ENCODE measurements around the gene TENT5C.

The TENT5C gene

DNA sequence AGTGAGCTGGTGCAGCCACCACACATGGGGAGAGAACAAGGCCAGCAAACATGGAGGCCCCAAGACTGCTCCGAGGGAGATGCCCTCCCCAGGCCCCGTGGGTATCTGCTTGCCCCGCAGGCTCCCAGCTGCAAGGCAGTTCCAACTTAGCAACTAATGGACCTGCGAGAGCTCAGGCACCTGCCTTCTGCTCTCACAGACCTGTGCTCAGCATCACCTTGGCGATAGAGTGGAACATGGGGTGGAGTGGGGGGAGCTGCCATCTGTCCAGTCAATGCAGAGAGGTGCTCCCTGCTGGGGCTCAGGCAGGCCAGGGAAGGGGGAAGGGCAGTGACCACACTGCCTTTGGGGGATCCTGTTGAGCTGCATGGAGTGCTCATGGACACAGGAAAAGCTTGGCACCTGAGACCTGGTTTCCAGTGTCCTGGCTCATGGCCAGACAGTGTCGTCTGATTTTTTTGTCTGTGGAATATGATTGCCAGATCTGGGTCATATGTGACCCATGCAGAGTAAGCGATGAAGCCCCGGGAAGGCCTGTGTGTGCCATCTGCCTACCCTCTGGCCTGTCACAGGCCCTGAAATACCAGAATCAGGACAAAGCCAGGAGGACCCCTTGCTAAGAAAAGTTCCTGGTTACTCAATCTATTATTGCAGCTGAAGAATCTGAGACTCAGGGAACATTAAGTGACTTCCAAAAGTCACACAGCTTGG lies 39.9 kb upstream of the TENT5C start:
- TF ChIP-seq EZH2phosphoT487 (IDR thresholded peaks at IDR 0.05; ENCODE audit: borderline replicate concordance) (no peak), CTCF (conservative IDR thresholded peaks at IDR 0.05; ENCODE audit: low read length) (no peak)
- H3K4me2 ChIP-seq (ENCODE audit: low read depth, low read length, poor library complexity, severe bottlenecking): no peak overlapping the region
- no peak overlapping the region for H3K4me3 ChIP-seq (ENCODE audit: low read length, poor library complexity, severe bottlenecking)
- no peaks in the 10 kb centered on the region for H3K9me2 ChIP-seq (replicated peaks; ENCODE audit: low read depth, low read length)
- no peaks in the 10 kb centered on the region for H3F3A ChIP-seq (ENCODE audit: low read depth)
- H2AFZ ChIP-seq (ENCODE audit: low read length): no peak overlapping the region
- no peaks in the 10 kb centered on the region for H4K20me1 ChIP-seq (ENCODE audit: insufficient read depth, low read length, poor library complexity, severe bottlenecking)
- no peaks in the 10 kb centered on the region for H3K36me3 ChIP-seq (ENCODE audit: insufficient read depth, low read length)
- H3K9ac ChIP-seq (ENCODE audit: low read depth, low read length, poor library complexity, severe bottlenecking): no peak overlapping the region
- H3K79me2 ChIP-seq (ENCODE audit: insufficient read depth, low read length): no peaks in the 10 kb centered on the region
- no peaks in the 10 kb centered on the region for H3K27me3 ChIP-seq (ENCODE audit: insufficient read depth, low read length, poor library complexity, severe bottlenecking)
- no peaks in the 10 kb centered on the region for H3K9me3 ChIP-seq (ENCODE audit: insufficient read depth, low read depth, low read length)
- H3K4me1 ChIP-seq (ENCODE audit: insufficient read depth, low read length, poor library complexity, severe bottlenecking): peaks cover 3% of the 10 kb centered on the region

DNA sequence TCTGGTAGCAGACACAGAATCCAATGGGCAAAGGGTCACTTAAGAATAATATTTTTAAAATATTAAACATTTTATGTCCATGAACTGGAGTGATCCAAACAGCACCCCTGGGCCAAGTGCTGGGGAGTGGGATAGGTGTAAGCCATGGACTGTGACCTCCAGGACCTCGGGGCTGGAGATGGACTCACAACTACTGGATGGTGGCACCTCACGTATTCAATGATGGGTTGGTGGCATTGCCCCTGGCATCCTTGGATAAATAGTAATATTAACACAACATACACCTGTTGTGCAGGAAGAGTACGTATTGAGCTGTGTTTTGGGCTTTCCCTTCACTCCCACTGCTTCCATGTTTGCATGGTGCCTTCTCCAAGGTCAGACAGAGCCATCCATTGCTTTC lies 39.3 kb upstream of the TENT5C start:
- no peaks in the 10 kb centered on the region for H3K27me3 ChIP-seq (ENCODE audit: insufficient read depth, low read length, poor library complexity, severe bottlenecking)
- H3K36me3 ChIP-seq (ENCODE audit: insufficient read depth, low read length): no peaks in the 10 kb centered on the region
- H3K9ac ChIP-seq (ENCODE audit: low read depth, low read length, poor library complexity, severe bottlenecking): no peak overlapping the region
- TF ChIP-seq CTCF (conservative IDR thresholded peaks at IDR 0.05; ENCODE audit: low read length) (no peak), EZH2phosphoT487 (IDR thresholded peaks at IDR 0.05; ENCODE audit: borderline replicate concordance) (no peak)
- H3K4me2 ChIP-seq (ENCODE audit: low read depth, low read length, poor library complexity, severe bottlenecking): no peak overlapping the region
- H3F3A ChIP-seq (ENCODE audit: low read depth): no peaks in the 10 kb centered on the region
- H3K9me2 ChIP-seq (replicated peaks; ENCODE audit: low read depth, low read length): no peaks in the 10 kb centered on the region
- H3K4me3 ChIP-seq (ENCODE audit: low read length, poor library complexity, severe bottlenecking): no peak overlapping the region
- no peaks in the 10 kb centered on the region for H3K9me3 ChIP-seq (ENCODE audit: insufficient read depth, low read depth, low read length)
- peaks cover 3% of the 10 kb centered on the region for H3K4me1 ChIP-seq (ENCODE audit: insufficient read depth, low read length, poor library complexity, severe bottlenecking)
- H2AFZ ChIP-seq (ENCODE audit: low read length): no peak overlapping the region
- H4K20me1 ChIP-seq (ENCODE audit: insufficient read depth, low read length, poor library complexity, severe bottlenecking): no peaks in the 10 kb centered on the region
- no peaks in the 10 kb centered on the region for H3K79me2 ChIP-seq (ENCODE audit: insufficient read depth, low read length)

GRCh38 chr1:117567435-117567834 lies 38.4 kb upstream of the TENT5C start:
- H3K4me3 ChIP-seq (ENCODE audit: low read length, poor library complexity, severe bottlenecking): no peak overlapping the region
- no peak overlapping the region for H3K4me2 ChIP-seq (ENCODE audit: low read depth, low read length, poor library complexity, severe bottlenecking)
- H3F3A ChIP-seq (ENCODE audit: low read depth): no peaks in the 10 kb centered on the region
- peaks cover 4% of the 10 kb centered on the region for H3K4me1 ChIP-seq (ENCODE audit: insufficient read depth, low read length, poor library complexity, severe bottlenecking)
- no peaks in the 10 kb centered on the region for H3K79me2 ChIP-seq (ENCODE audit: insufficient read depth, low read length)
- no peaks in the 10 kb centered on the region for H4K20me1 ChIP-seq (ENCODE audit: insufficient read depth, low read length, poor library complexity, severe bottlenecking)
- no peaks in the 10 kb centered on the region for H3K9me3 ChIP-seq (ENCODE audit: insufficient read depth, low read depth, low read length)
- no peak overlapping the region for H2AFZ ChIP-seq (ENCODE audit: low read length)
- H3K9ac ChIP-seq (ENCODE audit: low read depth, low read length, poor library complexity, severe bottlenecking): no peak overlapping the region
- H3K27me3 ChIP-seq (ENCODE audit: insufficient read depth, low read length, poor library complexity, severe bottlenecking): no peaks in the 10 kb centered on the region
- H3K9me2 ChIP-seq (replicated peaks; ENCODE audit: low read depth, low read length): no peaks in the 10 kb centered on the region
- no peak for TF ChIP-seq CTCF (conservative IDR thresholded peaks at IDR 0.05; ENCODE audit: low read length)
- TF ChIP-seq EZH2phosphoT487 (IDR thresholded peaks at IDR 0.05; ENCODE audit: borderline replicate concordance): no peak
- no peaks in the 10 kb centered on the region for H3K36me3 ChIP-seq (ENCODE audit: insufficient read depth, low read length)
